RWPE2 (cell line): ENCODE measurements around the gene PRRC1.
A peak's percentile ranks its signal among the peaks of the same experiment; 100 is the strongest.

Experiments
- ATAC-seq: fragments of 200-7000 bp; cut with Tn5 transposase; 3 replicates; pipeline ENCODE4 v1.9.1; 2021; ENCODE audit warnings: low read depth
- DNase-seq: peaks from one replicate; pipeline ENCODE4 v3.0.0-alpha.2; 2020; ENCODE audit warnings: low spot score
- H3K27ac ChIP-seq: fragments of 450-650 bp; 2 replicates; pipeline ENCODE4 v1.5.1; 2017; ENCODE audit warnings: mild to moderate bottlenecking; ENCODE audit not compliant: poor library complexity, severe bottlenecking
- H3K27me3 ChIP-seq: fragments of 250-450 bp; sonication (Bioruptor Pico); 2 replicates; pipeline ENCODE4 v1.5.1; 2021; ENCODE audit warnings: mild to moderate bottlenecking, moderate library complexity; ENCODE audit not compliant: insufficient read depth, poor library complexity, severe bottlenecking
- H3K36me3 ChIP-seq: fragments of 250-450 bp; sonication (Bioruptor Pico); 2 replicates; pipeline ENCODE4 v1.5.1; 2020; ENCODE audit warnings: low read depth, mild to moderate bottlenecking, moderate library complexity
- H3K4me1 ChIP-seq: fragments of 250-450 bp; sonication (Bioruptor Pico); 2 replicates; pipeline ENCODE4 v1.5.1; 2021; ENCODE audit warnings: mild to moderate bottlenecking, moderate library complexity; ENCODE audit not compliant: insufficient read depth, poor library complexity, severe bottlenecking
- H3K4me3 ChIP-seq: fragments of 250-450 bp; sonication (Bioruptor Pico); 2 replicates; pipeline ENCODE4 v1.5.1; 2021; ENCODE audit warnings: mild to moderate bottlenecking, moderate library complexity; ENCODE audit not compliant: severe bottlenecking
- H3K9me3 ChIP-seq: fragments of 250-450 bp; sonication (Bioruptor Pico); 2 replicates; pipeline ENCODE4 v1.5.1; 2021; ENCODE audit warnings: mild to moderate bottlenecking, moderate library complexity; ENCODE audit not compliant: severe bottlenecking
- CTCF ChIP-seq: fragments of 450-650 bp; IDR thresholded peaks from one replicate; pipeline ENCODE4 v1.5.1; 2017; ENCODE audit warnings: mild to moderate bottlenecking, moderate library complexity; ENCODE audit not compliant: poor library complexity, severe bottlenecking

PRRC1 gene

GRCh38 chr5:127492854-127493738 is 24.3 kb upstream of the PRRC1 start:
- Histone ChIP-seq H3K9me3 (no peaks in the 10 kb centered on the region), H3K4me3 (no peak overlapping the region), H3K4me1 (no peaks in the 10 kb centered on the region), H3K36me3 (no peaks in the 10 kb centered on the region), H3K27me3 (peaks cover 9% of the 10 kb centered on the region), H3K27ac (no peak overlapping the region)
- peak; percentile 68 for ATAC-seq
- no peak for DNase-seq
- TF ChIP-seq CTCF: peak; percentile 99

- no peak for ATAC-seq
- H3K36me3 ChIP-seq: no peaks in the 10 kb centered on the region
- H3K4me1 ChIP-seq: no peaks in the 10 kb centered on the region
- DNase-seq: no peak
- H3K4me3 ChIP-seq: no peak overlapping the region
- no peak for TF ChIP-seq CTCF
- H3K9me3 ChIP-seq: no peaks in the 10 kb centered on the region
- no peak overlapping the region for H3K27ac ChIP-seq
- H3K27me3 ChIP-seq: peaks cover 9% of the 10 kb centered on the region
Measured at GRCh38 chr5:127498548-127498947, 18.9 kb upstream of the PRRC1 start.

- peaks cover 3% of the 10 kb centered on the region for H3K27me3 ChIP-seq
- H3K27ac ChIP-seq: no peak overlapping the region
- no peaks in the 10 kb centered on the region for H3K36me3 ChIP-seq
- no peaks in the 10 kb centered on the region for H3K9me3 ChIP-seq
- H3K4me3 ChIP-seq: no peak overlapping the region
- TF ChIP-seq CTCF: no peak
- ATAC-seq (no peak), DNase-seq (no peak)
- no peaks in the 10 kb centered on the region for H3K4me1 ChIP-seq
Measured at GRCh38 chr5:127505905-127506304, 11.5 kb upstream of the PRRC1 start.

- Histone ChIP-seq H3K4me1 (no peaks in the 10 kb centered on the region), H3K4me3 (no peak overlapping the region), H3K27me3 (peaks cover 3% of the 10 kb centered on the region), H3K27ac (no peak overlapping the region), H3K36me3 (no peaks in the 10 kb centered on the region), H3K9me3 (no peaks in the 10 kb centered on the region)
- no peak for TF ChIP-seq CTCF
- ATAC-seq (no peak), DNase-seq (no peak)
Measured at GRCh38 chr5:127506616-127507015, 10.8 kb upstream of the PRRC1 start.

- Histone ChIP-seq H3K27ac (no peak overlapping the region), H3K4me3 (no peak overlapping the region), H3K27me3 (peaks cover 3% of the 10 kb centered on the region), H3K36me3 (no peaks in the 10 kb centered on the region), H3K9me3 (no peaks in the 10 kb centered on the region), H3K4me1 (no peaks in the 10 kb centered on the region)
- TF ChIP-seq CTCF: no peak
- no peak for ATAC-seq
- DNase-seq: no peak
Measured at GRCh38 chr5:127508644-127509373, 8.6 kb upstream of the PRRC1 start.
